Upper lobe of right lung (tissue), 1 donor: ENCODE results near the gene LEKR1. TPM values are rescaled to one million over a fixed set of nuclear protein-coding genes. Genes with fewer than 3 reads are reported as not detected.

Experiments used
- ATAC-seq: fragments of 200-7000 bp; cut with Tn5 transposase; one replicate; pipeline ENCODE4 v1.9.1; 2020; ENCODE audit warnings: mild to moderate bottlenecking, moderate library complexity
- DNase-seq: peaks from one replicate; pipeline ENCODE4 v3.0.0-alpha.2; 2020
- H3K27ac ChIP-seq: fragments of 200-600 bp; one replicate; pipeline ENCODE4 v1.8.0; 2022
- H3K27me3 ChIP-seq: fragments of 200-600 bp; one replicate; pipeline ENCODE4 v1.8.0; 2022; ENCODE audit warnings: mild to moderate bottlenecking
- H3K36me3 ChIP-seq: fragments of 200-600 bp; one replicate; pipeline ENCODE4 v1.8.0; 2022
- H3K4me1 ChIP-seq: fragments of 200-600 bp; one replicate; pipeline ENCODE4 v1.8.0; 2022
- H3K4me3 ChIP-seq: fragments of 200-600 bp; one replicate; pipeline ENCODE4 v1.8.0; 2022; ENCODE audit warnings: mild to moderate bottlenecking
- H3K9me3 ChIP-seq: fragments of 200-600 bp; one replicate; pipeline ENCODE4 v1.8.0; 2022
- CTCF ChIP-seq: fragments of 200-600 bp; IDR thresholded peaks from one replicate; pipeline ENCODE4 v1.8.0; 2022; ENCODE audit warnings: antibody characterized with exemption
- intact Hi-C: fragments of 100-400 bp; cut with DNase I; formaldehyde crosslinking; loops from one replicate; pipeline ENCODE4 v1.11.0; 2022
- total RNA-seq: library from RNA; stranded (reverse); fragmentation: NEBNext Ultra II Directional; extraction: Animal tissue kit (Norgen Biotek cat#: 25700); gene quantifications from one replicate; pipeline ENCODE4 v1.2.1, GENCODE V29; 2021
- donor health status: DM: no; HTN: yes; CAD: no; lungs with severe emphysema.

Gene LEKR1
- total RNA-seq, 1 donor from 2014 or later: 2.1 TPM

- H3K27me3 ChIP-seq: no peaks in the 10 kb centered on the region
- no peak for ATAC-seq
- H3K4me1 ChIP-seq: no peaks in the 10 kb centered on the region
- intact Hi-C loops: no loop called here
- no peaks in the 10 kb centered on the region for H3K36me3 ChIP-seq
- no peak overlapping the region for H3K27ac ChIP-seq
- H3K4me3 ChIP-seq: no peak overlapping the region
- no peak for TF ChIP-seq CTCF
- no peaks in the 10 kb centered on the region for H3K9me3 ChIP-seq
- DNase-seq: no peak
Measured at GRCh38 chr3:157066335-157067098, 240.4 kb downstream of the LEKR1 start.

GRCh38 chr3:157067114-157067513, 241.0 kb downstream of the LEKR1 start:
- no peak overlapping the region for H3K27ac ChIP-seq
- ATAC-seq: no peak
- H3K4me1 ChIP-seq: no peaks in the 10 kb centered on the region
- no peak overlapping the region for H3K4me3 ChIP-seq
- H3K27me3 ChIP-seq: no peaks in the 10 kb centered on the region
- no peaks in the 10 kb centered on the region for H3K36me3 ChIP-seq
- H3K9me3 ChIP-seq: no peaks in the 10 kb centered on the region
- DNase-seq: no peak
- intact Hi-C loops: no loop called here
- no peak for TF ChIP-seq CTCF

GRCh38 chr3:157069406-157069805, 243.3 kb downstream of the LEKR1 start:
- ATAC-seq: no peak
- TF ChIP-seq CTCF: no peak
- H3K4me3 ChIP-seq: no peak overlapping the region
- intact Hi-C loops: no loop called here
- H3K36me3 ChIP-seq: no peaks in the 10 kb centered on the region
- DNase-seq: no peak
- H3K9me3 ChIP-seq: no peaks in the 10 kb centered on the region
- H3K4me1 ChIP-seq: no peaks in the 10 kb centered on the region
- H3K27ac ChIP-seq: no peak overlapping the region
- H3K27me3 ChIP-seq: no peaks in the 10 kb centered on the region

GRCh38 chr3:157069846-157070677, 243.9 kb downstream of the LEKR1 start:
- no peak for TF ChIP-seq CTCF
- Histone ChIP-seq H3K4me1 (no peaks in the 10 kb centered on the region), H3K4me3 (no peak overlapping the region), H3K9me3 (no peaks in the 10 kb centered on the region), H3K27me3 (no peaks in the 10 kb centered on the region), H3K36me3 (no peaks in the 10 kb centered on the region), H3K27ac (no peak overlapping the region)
- intact Hi-C loops: no loop called here
- no peak for DNase-seq
- ATAC-seq: no peak

- Histone ChIP-seq H3K36me3 (no peaks in the 10 kb centered on the region), H3K4me3 (no peak overlapping the region), H3K9me3 (no peaks in the 10 kb centered on the region), H3K27me3 (no peaks in the 10 kb centered on the region), H3K4me1 (no peaks in the 10 kb centered on the region), H3K27ac (no peak overlapping the region)
- intact Hi-C loops: no loop called here
- peak; percentile 50 for ATAC-seq
- no peak for TF ChIP-seq CTCF
- DNase-seq: no peak
Measured at GRCh38 chr3:157070678-157070999, 244.5 kb downstream of the LEKR1 start.
